Measurements from ENCODE around the gene ITGA11. TPM values are rescaled to one million over a fixed set of nuclear protein-coding genes. Genes with fewer than 3 reads are reported as not detected.
A peak's percentile ranks its signal among the peaks of the same experiment; 100 is the strongest.

ITGA11 gene
- total RNA-seq, 1 donor = 567 TPM

GRCh38 chr15:68363353-68363752 lies 68.6 kb downstream of the ITGA11 start:
- TF ChIP-seq CTCF (IDR thresholded peaks at IDR 0.05; ENCODE audit: extremely low read depth, low read depth, low read length) = no peak
- Histone ChIP-seq H4K20me1 (ENCODE audit: insufficient read depth, low read length) (peaks cover 22% of the 10 kb centered on the region), H3K36me3 (ENCODE audit: insufficient read depth, low read length) (peaks cover 88% of the 10 kb centered on the region), H2AFZ (ENCODE audit: low read length) (no peak overlapping the region), H3K9me3 (ENCODE audit: low read depth, low read length) (no peaks in the 10 kb centered on the region), H3K4me2 (ENCODE audit: insufficient read depth, low read length) (peak overlapping the region; percentile 29), H3K79me2 (ENCODE audit: insufficient read depth, low read length) (peaks cover 2% of the 10 kb centered on the region), H3K4me3 (ENCODE audit: insufficient read depth, low read length) (no peak overlapping the region), H3K4me1 (ENCODE audit: insufficient read depth, low read length) (peaks cover 49% of the 10 kb centered on the region), H3K27ac (ENCODE audit: low read depth, low read length) (peak overlapping the region; percentile 63), H3K27me3 (ENCODE audit: insufficient read depth, low read length) (no peaks in the 10 kb centered on the region)
- no peak for DNase-seq (ENCODE audit: insufficient read length, low spot score, missing footprints)

- Histone ChIP-seq H3K79me2 (ENCODE audit: insufficient read depth, low read length) (no peaks in the 10 kb centered on the region), H3K4me1 (ENCODE audit: insufficient read depth, low read length) (peaks cover 45% of the 10 kb centered on the region), H3K36me3 (ENCODE audit: insufficient read depth, low read length) (peaks cover 88% of the 10 kb centered on the region), H3K4me2 (ENCODE audit: insufficient read depth, low read length) (no peak overlapping the region), H4K20me1 (ENCODE audit: insufficient read depth, low read length) (peaks cover 17% of the 10 kb centered on the region), H3K4me3 (ENCODE audit: insufficient read depth, low read length) (no peak overlapping the region), H3K27me3 (ENCODE audit: insufficient read depth, low read length) (no peaks in the 10 kb centered on the region), H3K9me3 (ENCODE audit: low read depth, low read length) (no peaks in the 10 kb centered on the region), H2AFZ (ENCODE audit: low read length) (no peak overlapping the region), H3K27ac (ENCODE audit: low read depth, low read length) (no peak overlapping the region)
- no peak for DNase-seq (ENCODE audit: insufficient read length, low spot score, missing footprints)
- TF ChIP-seq CTCF (IDR thresholded peaks at IDR 0.05; ENCODE audit: extremely low read depth, low read depth, low read length) = no peak
Observed at GRCh38 chr15:68362537-68363126, 69.3 kb downstream of the ITGA11 start.

- no peak for TF ChIP-seq CTCF (IDR thresholded peaks at IDR 0.05; ENCODE audit: extremely low read depth, low read depth, low read length)
- peaks cover 83% of the 10 kb centered on the region for H3K36me3 ChIP-seq (ENCODE audit: insufficient read depth, low read length)
- H4K20me1 ChIP-seq (ENCODE audit: insufficient read depth, low read length) = peaks cover 15% of the 10 kb centered on the region
- no peak overlapping the region for H3K4me3 ChIP-seq (ENCODE audit: insufficient read depth, low read length)
- H3K9me3 ChIP-seq (ENCODE audit: low read depth, low read length) = peaks cover 8% of the 10 kb centered on the region
- H3K4me1 ChIP-seq (ENCODE audit: insufficient read depth, low read length) = peaks cover 38% of the 10 kb centered on the region
- peak; percentile 67 for DNase-seq (ENCODE audit: insufficient read length, low spot score, missing footprints)
- H3K27ac ChIP-seq (ENCODE audit: low read depth, low read length) = no peak overlapping the region
- no peaks in the 10 kb centered on the region for H3K27me3 ChIP-seq (ENCODE audit: insufficient read depth, low read length)
- H3K79me2 ChIP-seq (ENCODE audit: insufficient read depth, low read length) = no peaks in the 10 kb centered on the region
- no peak overlapping the region for H2AFZ ChIP-seq (ENCODE audit: low read length)
- H3K4me2 ChIP-seq (ENCODE audit: insufficient read depth, low read length) = no peak overlapping the region
Observed at GRCh38 chr15:68360721-68361120, 71.2 kb downstream of the ITGA11 start.

- no peak for TF ChIP-seq CTCF (IDR thresholded peaks at IDR 0.05; ENCODE audit: extremely low read depth, low read depth, low read length)
- Histone ChIP-seq H3K4me3 (ENCODE audit: insufficient read depth, low read length) (no peak overlapping the region), H3K4me1 (ENCODE audit: insufficient read depth, low read length) (peaks cover 53% of the 10 kb centered on the region), H2AFZ (ENCODE audit: low read length) (no peak overlapping the region), H3K27me3 (ENCODE audit: insufficient read depth, low read length) (no peaks in the 10 kb centered on the region), H3K27ac (ENCODE audit: low read depth, low read length) (no peak overlapping the region), H3K9me3 (ENCODE audit: low read depth, low read length) (peaks cover 8% of the 10 kb centered on the region), H3K79me2 (ENCODE audit: insufficient read depth, low read length) (no peaks in the 10 kb centered on the region), H4K20me1 (ENCODE audit: insufficient read depth, low read length) (peaks cover 10% of the 10 kb centered on the region), H3K4me2 (ENCODE audit: insufficient read depth, low read length) (no peak overlapping the region), H3K36me3 (ENCODE audit: insufficient read depth, low read length) (peaks cover 61% of the 10 kb centered on the region)
- DNase-seq (ENCODE audit: insufficient read length, low spot score, missing footprints) = no peak
Observed at GRCh38 chr15:68356778-68357177, 75.2 kb downstream of the ITGA11 start.

Data from osteoblast (primary cell).